ENCODE data around the gene SSNA1.

GRCh38 chr9:137192448-137192780 is 3.9 kb downstream of the SSNA1 start:
- TF ChIP-seq POLR2A (IDR thresholded peaks at IDR 0.05) (no peak), CTCF (IDR thresholded peaks at IDR 0.05) (no peak)
